Vagina (tissue), 2 donors: Measurements from ENCODE around the gene WDR37. TPM values are rescaled to one million over a fixed set of nuclear protein-coding genes. Genes with fewer than 3 reads are reported as not detected.

Experiments
- DNase-seq, 2 donors: peaks; one replicate each; pipeline ENCODE4 v3.0.0-alpha.2; 2017; ENCODE audit errors: extremely low spot score in 2 of 2
- H3K27ac ChIP-seq: fragments of 200-600 bp; sonication (generic); one replicate; pipeline ENCODE4 v1.5.1; 2019
- H3K27me3 ChIP-seq: fragments of 200-600 bp; sonication (generic); one replicate; pipeline ENCODE4 v1.5.1; 2019
- H3K36me3 ChIP-seq, 2 donors: fragments of 200-600 bp; sonication (generic); one replicate each; pipeline ENCODE4 v1.5.1; 2017 to 2019
- H3K4me1 ChIP-seq: fragments of 200-600 bp; sonication (generic); one replicate; pipeline ENCODE4 v1.5.1; 2019
- H3K4me3 ChIP-seq, 2 donors: fragments of 200-600 bp; sonication (generic); 1 replicate in 1 of 2; 2 replicates in 1 of 2; pipeline ENCODE4 v1.5.1; 2016 to 2019
- H3K9me3 ChIP-seq: fragments of 200-600 bp; sonication (generic); one replicate; pipeline ENCODE4 v1.5.1; 2019
- POLR2A ChIP-seq, 2 donors: fragments of 450-650 bp; IDR thresholded peaks; one replicate each; pipeline ENCODE4 v1.6.1; 2017; ENCODE audit warnings: antibody characterized with exemption in 2 of 2, mild to moderate bottlenecking in 2 of 2, moderate library complexity in 2 of 2
- POLR2AphosphoS5 ChIP-seq, 2 donors: sonication (generic); formaldehyde crosslinking; IDR thresholded peaks; one replicate each; pipeline ENCODE4 v1.9.0; 2017; ENCODE audit warnings: antibody characterized with exemption in 2 of 2, mild to moderate bottlenecking in 2 of 2, low read depth in 1 of 2; ENCODE audit not compliant: insufficient read depth in 1 of 2
- intact Hi-C: fragments of 100-400 bp; cut with DNase I; formaldehyde crosslinking; loops from one replicate; pipeline ENCODE4 v1.15.1; 2023
- total RNA-seq: library from RNA; depleted of rRNA; stranded (reverse); fragments of >200 nt; gene quantifications from one replicate; pipeline ENCODE4 v1.2.3, GENCODE V29; 2016
- TF ChIP-seq, protein P1 (sequence below), 3 experiments: fragments of 450-650 bp in 2 of 3; fragments of 200-600 bp in 1 of 3; sonication (generic) in 1 of 3; IDR thresholded peaks; one replicate each; pipeline ENCODE4 v1.5.1; 2017 to 2019; ENCODE audit warnings: antibody characterized with exemption in 3 of 3, mild to moderate bottlenecking in 2 of 3, moderate library complexity in 2 of 3

WDR37 gene
- total RNA-seq, 1 donor from 2014 or later = 16.9 TPM

DNA sequence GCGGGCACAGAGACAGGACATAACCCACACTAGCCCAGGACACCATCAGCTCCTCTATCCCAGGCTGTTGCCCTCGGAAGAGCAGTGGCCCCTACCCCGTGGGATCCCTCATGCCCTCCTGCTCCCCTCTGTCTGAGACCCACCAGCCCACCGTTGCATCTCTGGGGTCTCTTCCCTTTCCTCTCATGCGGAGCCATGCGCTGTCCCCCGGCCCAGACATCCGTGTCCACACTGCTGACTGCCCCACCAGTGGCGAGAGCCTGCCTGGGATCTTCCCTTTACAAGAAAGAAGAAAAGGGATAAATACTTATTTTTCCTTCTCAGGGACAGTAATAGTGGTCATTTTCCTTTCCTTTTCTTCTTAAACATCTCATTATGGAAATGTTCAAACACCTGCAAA is 115.4 kb downstream of the WDR37 start:
- Histone ChIP-seq H3K4me1 (no peaks in the 10 kb centered on the region), H3K4me3 (no peak overlapping the region), H3K27me3 (no peaks in the 10 kb centered on the region), H3K36me3 (no peaks in the 10 kb centered on the region), H3K9me3 (no peaks in the 10 kb centered on the region), H3K27ac (no peak overlapping the region)
- intact Hi-C loops = no loop called here
- no peak for DNase-seq
- TF ChIP-seq POLR2A (IDR thresholded peaks at IDR 0.05) (no peak), POLR2AphosphoS5 (IDR thresholded peaks at IDR 0.05; ENCODE audit: insufficient read depth in 1 of 2, low read depth in 1 of 2) (no peak)
- TF ChIP-seq, protein P1, sequence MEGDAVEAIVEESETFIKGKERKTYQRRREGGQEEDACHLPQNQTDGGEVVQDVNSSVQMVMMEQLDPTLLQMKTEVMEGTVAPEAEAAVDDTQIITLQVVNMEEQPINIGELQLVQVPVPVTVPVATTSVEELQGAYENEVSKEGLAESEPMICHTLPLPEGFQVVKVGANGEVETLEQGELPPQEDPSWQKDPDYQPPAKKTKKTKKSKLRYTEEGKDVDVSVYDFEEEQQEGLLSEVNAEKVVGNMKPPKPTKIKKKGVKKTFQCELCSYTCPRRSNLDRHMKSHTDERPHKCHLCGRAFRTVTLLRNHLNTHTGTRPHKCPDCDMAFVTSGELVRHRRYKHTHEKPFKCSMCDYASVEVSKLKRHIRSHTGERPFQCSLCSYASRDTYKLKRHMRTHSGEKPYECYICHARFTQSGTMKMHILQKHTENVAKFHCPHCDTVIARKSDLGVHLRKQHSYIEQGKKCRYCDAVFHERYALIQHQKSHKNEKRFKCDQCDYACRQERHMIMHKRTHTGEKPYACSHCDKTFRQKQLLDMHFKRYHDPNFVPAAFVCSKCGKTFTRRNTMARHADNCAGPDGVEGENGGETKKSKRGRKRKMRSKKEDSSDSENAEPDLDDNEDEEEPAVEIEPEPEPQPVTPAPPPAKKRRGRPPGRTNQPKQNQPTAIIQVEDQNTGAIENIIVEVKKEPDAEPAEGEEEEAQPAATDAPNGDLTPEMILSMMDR (IDR thresholded peaks at IDR 0.05) = no peak

DNA sequence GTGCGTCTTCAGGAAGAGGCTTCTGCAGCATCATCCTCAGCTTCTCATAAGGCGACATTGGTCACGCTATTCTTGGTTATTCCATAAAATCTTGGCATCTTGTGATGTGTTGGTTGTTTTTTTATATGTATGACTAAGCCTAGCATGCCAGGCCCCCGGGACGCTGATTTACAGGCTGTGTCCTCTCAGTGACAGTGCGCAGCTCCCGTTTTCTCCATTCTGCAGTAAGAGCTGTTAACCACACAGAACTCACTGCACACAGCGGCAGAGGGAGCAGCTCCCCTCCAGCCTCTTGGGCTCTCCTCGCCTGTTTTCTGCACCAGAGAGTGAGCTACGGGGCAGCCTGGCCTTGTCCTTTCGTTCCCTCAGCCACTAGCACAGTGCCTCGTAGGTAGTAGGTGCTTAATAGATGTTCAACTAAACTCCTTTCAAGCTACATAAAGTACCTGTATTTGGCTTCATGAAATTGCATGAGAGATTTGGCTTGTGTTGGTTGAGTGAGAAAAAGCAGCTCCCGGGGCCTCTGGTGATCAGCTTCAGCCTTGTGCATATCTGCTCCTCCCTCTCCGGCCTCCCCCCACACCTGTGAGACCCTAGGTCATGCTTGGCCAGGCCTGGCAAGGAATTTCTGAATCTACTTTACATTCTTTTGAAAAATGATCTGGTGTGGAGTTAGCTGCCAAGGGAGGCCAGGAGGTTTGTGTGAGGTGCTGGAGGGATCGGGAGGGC is 116.2 kb downstream of the WDR37 start:
- no peak overlapping the region for H3K27ac ChIP-seq
- H3K27me3 ChIP-seq = no peaks in the 10 kb centered on the region
- no peaks in the 10 kb centered on the region for H3K36me3 ChIP-seq
- no peaks in the 10 kb centered on the region for H3K9me3 ChIP-seq
- H3K4me3 ChIP-seq = no peak overlapping the region
- intact Hi-C loops = no loop called here
- no peaks in the 10 kb centered on the region for H3K4me1 ChIP-seq
- no peak for DNase-seq
- TF ChIP-seq, protein P1 (IDR thresholded peaks at IDR 0.05) = no peak
- TF ChIP-seq POLR2AphosphoS5 (IDR thresholded peaks at IDR 0.05; ENCODE audit: insufficient read depth in 1 of 2, low read depth in 1 of 2) = no peak
- no peak for TF ChIP-seq POLR2A (IDR thresholded peaks at IDR 0.05)

GRCh38 chr10:1173091-1173490 is 116.9 kb downstream of the WDR37 start:
- Histone ChIP-seq H3K4me1 (no peaks in the 10 kb centered on the region), H3K36me3 (no peaks in the 10 kb centered on the region), H3K27me3 (no peaks in the 10 kb centered on the region), H3K9me3 (no peaks in the 10 kb centered on the region), H3K27ac (no peak overlapping the region), H3K4me3 (no peak overlapping the region)
- intact Hi-C loops = no loop called here
- no peak for TF ChIP-seq POLR2AphosphoS5 (IDR thresholded peaks at IDR 0.05; ENCODE audit: insufficient read depth in 1 of 2, low read depth in 1 of 2)
- no peak for TF ChIP-seq POLR2A (IDR thresholded peaks at IDR 0.05)
- TF ChIP-seq, protein P1 (IDR thresholded peaks at IDR 0.05) = no peak
- DNase-seq = no peak

DNA sequence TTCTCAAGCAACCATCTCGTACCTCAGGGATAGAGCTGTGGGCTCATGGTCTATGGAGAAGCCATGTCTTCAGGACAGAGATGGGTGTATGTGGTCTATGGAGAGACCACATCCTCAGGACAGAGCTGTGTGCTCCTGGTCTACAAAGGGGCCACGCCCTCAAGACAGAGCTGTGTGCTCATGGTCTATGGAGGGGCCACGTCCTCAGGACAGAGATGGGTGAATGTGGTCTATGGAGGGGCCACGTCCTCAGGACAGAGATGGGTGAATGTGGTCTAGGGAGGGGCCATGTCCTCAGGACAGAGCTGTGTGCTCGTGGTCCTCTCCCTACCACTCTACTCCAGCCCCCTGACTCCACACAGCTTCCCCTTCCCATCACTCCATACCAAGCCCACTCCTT is 117.8 kb downstream of the WDR37 start:
- Histone ChIP-seq H3K9me3 (no peaks in the 10 kb centered on the region), H3K27me3 (no peaks in the 10 kb centered on the region), H3K4me3 (no peak overlapping the region), H3K36me3 (no peaks in the 10 kb centered on the region), H3K4me1 (no peaks in the 10 kb centered on the region), H3K27ac (no peak overlapping the region)
- intact Hi-C loops = no loop called here
- no peak for TF ChIP-seq POLR2AphosphoS5 (IDR thresholded peaks at IDR 0.05; ENCODE audit: insufficient read depth in 1 of 2, low read depth in 1 of 2)
- no peak for TF ChIP-seq POLR2A (IDR thresholded peaks at IDR 0.05)
- TF ChIP-seq, protein P1 (IDR thresholded peaks at IDR 0.05) = no peak
- no peak for DNase-seq

GRCh38 chr10:1175956-1176565 is 119.9 kb downstream of the WDR37 start:
- H3K36me3 ChIP-seq = no peaks in the 10 kb centered on the region
- H3K27me3 ChIP-seq = no peaks in the 10 kb centered on the region
- TF ChIP-seq, protein P1 (IDR thresholded peaks at IDR 0.05) = no peak
- TF ChIP-seq POLR2AphosphoS5 (IDR thresholded peaks at IDR 0.05; ENCODE audit: insufficient read depth in 1 of 2, low read depth in 1 of 2) (no peak), POLR2A (IDR thresholded peaks at IDR 0.05) (no peak)
- intact Hi-C loops = no loop called here
- H3K9me3 ChIP-seq = no peaks in the 10 kb centered on the region
- H3K4me1 ChIP-seq = no peaks in the 10 kb centered on the region
- no peak for DNase-seq
- no peak overlapping the region for H3K27ac ChIP-seq
- H3K4me3 ChIP-seq = no peak overlapping the region
